ENCODE data around the gene TM9SF3.

DNA sequence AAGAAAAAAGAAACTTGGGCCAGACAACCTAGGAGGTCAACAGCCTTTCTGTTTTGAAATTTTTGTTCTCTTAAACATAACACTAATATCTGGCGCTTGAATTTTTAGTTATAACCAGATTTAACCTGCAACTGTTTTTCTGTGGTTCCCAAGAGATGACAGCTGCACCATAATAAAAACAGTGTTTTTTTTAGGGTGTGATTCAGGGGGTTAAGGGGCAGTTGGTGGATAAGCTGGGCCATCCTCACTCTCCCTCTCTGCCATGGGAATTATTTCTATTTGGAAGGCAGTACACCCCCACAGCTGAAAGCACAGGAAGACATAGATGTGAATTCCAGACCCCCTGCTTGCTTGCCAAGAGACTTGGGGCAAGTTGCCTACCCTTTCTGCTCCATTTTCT lies 20.1 kb upstream of the TM9SF3 start:
- TF ChIP-seq CTCF (IDR thresholded peaks at IDR 0.05; ENCODE audit: low read length) (no peak), EZH2 (IDR thresholded peaks at IDR 0.05; ENCODE audit: borderline replicate concordance, low read length) (no peak)
